BE2C (cell line): ENCODE data around the gene PCBP2.
"Not testable (repeated sequence)": the region's sequence is repeated elsewhere in the genome, so short reads cannot be mapped to it uniquely, and the experiment has no call there.

Source experiments
- DNase-seq: peaks from one replicate; pipeline ENCODE4 v3.0.0-alpha.2; 2020
- H3K27me3 ChIP-seq: fragments of 250-450 bp; sonication (Bioruptor Pico); 2 replicates; pipeline ENCODE4 v1.5.1; 2020; ENCODE audit warnings: mild to moderate bottlenecking
- H3K36me3 ChIP-seq: fragments of 250-450 bp; sonication (Bioruptor Pico); 2 replicates; pipeline ENCODE4 v1.5.1; 2020; ENCODE audit warnings: mild to moderate bottlenecking
- H3K4me1 ChIP-seq: fragments of 250-450 bp; sonication (Bioruptor Pico); 2 replicates; pipeline ENCODE4 v1.5.1; 2020
- H3K4me3 ChIP-seq: 2 replicates; pipeline ENCODE4 v1.5.1; 2011; ENCODE audit warnings: low read depth, low read length
- H3K9me3 ChIP-seq: fragments of 250-450 bp; sonication (Bioruptor Pico); 2 replicates; pipeline ENCODE4 v1.5.1; 2020
- TF ChIP-seq, protein P1 (sequence below): IDR thresholded peaks from 2 replicates; pipeline ENCODE4 v1.5.1; 2012; ENCODE audit warnings: mild to moderate bottlenecking, low read depth, low read length

Gene PCBP2

DNA sequence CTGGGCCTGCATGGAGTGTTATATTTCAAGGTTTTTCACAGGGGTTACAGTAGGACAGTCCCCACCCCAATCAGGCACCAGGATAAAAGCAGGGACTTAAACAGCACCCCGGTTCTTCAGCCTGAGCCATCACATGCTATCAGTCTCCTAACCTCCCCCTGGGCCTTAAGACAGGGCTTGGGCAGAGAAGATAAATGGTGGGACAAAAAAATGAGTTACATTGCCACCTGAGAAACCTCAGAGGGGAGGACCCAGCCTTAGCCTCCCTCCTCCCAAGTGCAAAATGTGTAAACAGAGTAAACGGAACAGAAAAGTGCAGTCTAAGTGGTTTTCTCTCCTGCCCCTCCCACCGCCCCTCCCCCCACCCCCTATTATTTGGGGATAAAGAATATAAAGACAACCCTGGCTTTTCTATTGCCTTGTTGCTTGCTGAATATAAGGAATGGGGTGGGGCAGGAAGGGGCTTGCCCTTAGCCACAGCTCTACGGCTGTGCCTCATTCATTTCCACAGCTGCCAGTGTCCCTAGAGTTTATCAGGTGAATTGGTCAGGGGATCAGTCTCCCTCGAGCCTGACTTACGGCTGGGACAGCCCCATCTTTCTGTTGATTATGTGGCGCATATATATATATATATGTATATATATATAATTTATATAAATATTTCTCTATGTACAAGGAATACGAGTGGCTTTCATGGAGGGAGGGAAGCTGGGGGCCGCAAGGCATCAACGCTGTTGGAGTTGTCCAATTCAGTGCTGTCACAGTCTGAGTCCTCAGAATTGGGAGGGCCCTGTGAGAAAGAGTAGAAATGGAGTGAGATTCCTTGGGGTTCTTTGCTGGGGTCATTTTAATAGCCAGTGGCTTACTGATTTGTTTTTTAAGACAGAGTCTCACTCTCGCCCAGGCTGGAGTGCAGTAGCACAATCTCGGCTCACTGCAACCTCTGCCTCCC lies 28.9 kb downstream of the PCBP2 start:
- Histone ChIP-seq H3K27me3 (no peaks in the 10 kb centered on the region), H3K36me3 (peaks cover 91% of the 10 kb centered on the region)
- TF ChIP-seq, protein P1, sequence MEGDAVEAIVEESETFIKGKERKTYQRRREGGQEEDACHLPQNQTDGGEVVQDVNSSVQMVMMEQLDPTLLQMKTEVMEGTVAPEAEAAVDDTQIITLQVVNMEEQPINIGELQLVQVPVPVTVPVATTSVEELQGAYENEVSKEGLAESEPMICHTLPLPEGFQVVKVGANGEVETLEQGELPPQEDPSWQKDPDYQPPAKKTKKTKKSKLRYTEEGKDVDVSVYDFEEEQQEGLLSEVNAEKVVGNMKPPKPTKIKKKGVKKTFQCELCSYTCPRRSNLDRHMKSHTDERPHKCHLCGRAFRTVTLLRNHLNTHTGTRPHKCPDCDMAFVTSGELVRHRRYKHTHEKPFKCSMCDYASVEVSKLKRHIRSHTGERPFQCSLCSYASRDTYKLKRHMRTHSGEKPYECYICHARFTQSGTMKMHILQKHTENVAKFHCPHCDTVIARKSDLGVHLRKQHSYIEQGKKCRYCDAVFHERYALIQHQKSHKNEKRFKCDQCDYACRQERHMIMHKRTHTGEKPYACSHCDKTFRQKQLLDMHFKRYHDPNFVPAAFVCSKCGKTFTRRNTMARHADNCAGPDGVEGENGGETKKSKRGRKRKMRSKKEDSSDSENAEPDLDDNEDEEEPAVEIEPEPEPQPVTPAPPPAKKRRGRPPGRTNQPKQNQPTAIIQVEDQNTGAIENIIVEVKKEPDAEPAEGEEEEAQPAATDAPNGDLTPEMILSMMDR, result no peak

DNA sequence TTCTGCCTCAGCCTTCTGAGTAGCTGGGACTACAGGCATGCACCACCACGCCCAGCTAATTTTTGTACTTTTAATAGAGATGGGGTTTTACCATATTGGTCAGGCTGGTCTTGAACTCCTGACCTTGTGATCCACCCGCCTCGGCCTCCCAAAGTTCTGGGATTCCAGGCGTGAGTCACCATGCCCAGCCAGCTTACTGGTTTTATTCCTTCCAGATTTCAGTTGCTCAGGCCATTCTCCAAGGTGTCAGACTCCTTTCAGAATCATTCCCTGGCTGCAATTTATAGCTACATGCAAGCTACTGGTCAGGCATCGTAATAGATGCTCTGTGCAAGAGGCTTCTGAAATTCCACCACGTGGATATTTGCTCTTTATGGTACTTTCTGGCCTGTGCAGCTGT lies 29.6 kb downstream of the PCBP2 start:
- H3K36me3 ChIP-seq, result peaks cover 91% of the 10 kb centered on the region
- DNase-seq, H3K4me3 ChIP-seq, H3K9me3 ChIP-seq, H3K27me3 ChIP-seq, H3K4me1 ChIP-seq: not testable (repeated sequence)

More for the DNA sequence above, 28.9 kb downstream of the PCBP2 start:
- H3K4me3 ChIP-seq, result no peak overlapping the region
- no peaks in the 10 kb centered on the region for H3K9me3 ChIP-seq
- no peak for DNase-seq
- H3K4me1 ChIP-seq, result peaks cover 9% of the 10 kb centered on the region

DNA sequence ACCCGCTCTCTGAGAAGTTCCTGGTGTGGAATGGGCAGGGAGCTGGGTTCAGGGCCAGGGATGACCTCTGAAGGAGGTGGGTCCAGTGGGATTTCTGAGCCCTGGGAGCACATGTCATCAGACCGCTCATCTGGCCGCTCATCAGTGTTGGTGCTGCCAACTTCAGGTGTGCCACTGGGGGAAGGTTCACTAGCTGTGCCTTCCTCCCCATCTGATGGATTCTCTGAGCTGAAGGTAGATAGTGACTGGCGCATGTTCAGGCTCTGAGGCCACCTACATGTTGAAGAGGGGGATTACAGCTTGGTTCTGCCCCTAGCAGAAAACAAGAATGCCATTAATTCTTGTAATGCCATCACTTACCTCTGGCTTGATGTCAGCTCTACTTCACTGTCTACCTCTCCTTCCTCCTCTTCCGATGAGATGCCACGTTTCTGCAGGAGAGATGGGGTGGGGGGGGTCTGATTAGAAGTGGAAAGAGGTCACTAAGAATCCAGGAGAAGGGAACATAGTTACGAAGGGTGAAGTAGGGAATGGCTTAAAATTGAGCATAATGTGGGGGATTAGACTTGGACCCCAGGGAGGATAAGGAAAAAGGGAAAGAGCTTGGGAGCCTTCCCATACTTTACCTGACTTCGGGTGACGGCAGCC lies 30.2 kb downstream of the PCBP2 start:
- H3K9me3 ChIP-seq, result no peaks in the 10 kb centered on the region
- H3K27me3 ChIP-seq, result no peaks in the 10 kb centered on the region
- DNase-seq, result no peak
- H3K36me3 ChIP-seq, result peaks cover 91% of the 10 kb centered on the region
- no peak overlapping the region for H3K4me3 ChIP-seq
- H3K4me1 ChIP-seq, result no peaks in the 10 kb centered on the region
- TF ChIP-seq, protein P1, result peak; percentile 42

DNA sequence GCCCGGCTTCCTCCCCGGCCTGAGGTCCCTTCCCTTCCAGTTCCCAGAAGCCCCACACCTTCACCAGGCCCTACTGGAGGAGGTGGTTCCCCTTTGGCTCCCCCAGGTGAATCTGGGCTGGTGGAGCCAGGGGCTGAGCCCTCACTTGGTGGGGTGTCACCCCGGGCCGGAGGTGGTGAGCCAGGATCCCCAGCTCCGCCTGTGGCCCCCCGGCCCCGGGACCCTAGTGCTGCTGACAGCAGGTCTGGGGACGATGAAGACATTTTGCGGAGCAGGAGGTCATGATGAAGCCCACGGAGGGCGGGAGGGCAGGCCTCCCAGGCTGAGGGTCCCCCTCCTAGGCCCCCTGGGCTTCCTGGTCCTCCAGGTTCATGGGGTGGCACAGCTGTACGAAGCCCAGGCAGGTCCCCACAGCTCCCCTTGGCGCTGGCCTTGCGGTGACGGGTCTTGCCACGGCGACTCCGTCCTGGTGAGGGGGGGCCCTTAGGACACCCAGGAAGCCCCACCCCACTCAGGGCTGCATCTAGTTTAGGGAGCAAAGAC lies 30.8 kb downstream of the PCBP2 start:
- no peaks in the 10 kb centered on the region for H3K9me3 ChIP-seq
- H3K4me1 ChIP-seq, result no peaks in the 10 kb centered on the region
- DNase-seq, result no peak
- no peak overlapping the region for H3K4me3 ChIP-seq
- H3K36me3 ChIP-seq, result peaks cover 90% of the 10 kb centered on the region
- H3K27me3 ChIP-seq, result no peaks in the 10 kb centered on the region
- TF ChIP-seq, protein P1, result no peak

DNA sequence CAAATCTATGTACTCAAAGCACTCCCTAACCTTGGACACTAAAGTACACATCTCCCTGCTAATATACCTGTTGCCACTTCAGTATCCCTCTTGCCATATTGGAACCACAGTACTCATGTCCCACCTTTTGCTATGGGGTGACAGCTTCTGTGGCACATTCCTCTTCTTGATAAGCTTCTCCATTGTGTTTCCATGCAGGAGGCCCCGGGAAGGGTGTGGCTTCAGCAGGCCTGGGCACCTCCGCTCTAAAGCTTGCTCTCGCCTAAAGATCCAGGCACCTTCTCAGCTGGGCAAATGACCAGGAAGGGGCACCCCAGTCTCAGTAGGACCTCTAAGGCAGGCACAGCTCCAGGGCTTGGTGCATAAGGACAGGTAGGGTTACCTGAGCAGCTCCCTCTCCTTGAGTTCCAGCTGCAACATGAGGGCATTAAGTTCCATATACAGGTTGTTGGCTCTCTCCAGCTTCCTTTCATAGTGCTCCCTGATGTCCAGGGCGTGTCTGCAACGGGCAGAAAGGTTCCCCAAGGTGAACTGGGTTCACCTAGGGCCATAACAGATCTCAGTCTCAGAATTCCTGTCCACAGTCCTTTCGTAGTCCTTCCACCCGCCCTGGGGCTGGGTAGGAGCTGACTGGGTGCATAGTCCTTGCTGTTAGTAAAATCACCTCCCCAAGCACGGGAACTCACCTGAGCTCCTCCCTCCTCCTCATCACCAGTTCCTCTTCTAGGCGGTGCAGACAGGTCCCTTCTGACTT lies 31.5 kb downstream of the PCBP2 start:
- TF ChIP-seq, protein P1, result no peak
- Histone ChIP-seq H3K4me1 (no peaks in the 10 kb centered on the region), H3K27me3 (no peaks in the 10 kb centered on the region), H3K4me3 (no peak overlapping the region), H3K9me3 (no peaks in the 10 kb centered on the region), H3K36me3 (peaks cover 87% of the 10 kb centered on the region)
- no peak for DNase-seq

DNA sequence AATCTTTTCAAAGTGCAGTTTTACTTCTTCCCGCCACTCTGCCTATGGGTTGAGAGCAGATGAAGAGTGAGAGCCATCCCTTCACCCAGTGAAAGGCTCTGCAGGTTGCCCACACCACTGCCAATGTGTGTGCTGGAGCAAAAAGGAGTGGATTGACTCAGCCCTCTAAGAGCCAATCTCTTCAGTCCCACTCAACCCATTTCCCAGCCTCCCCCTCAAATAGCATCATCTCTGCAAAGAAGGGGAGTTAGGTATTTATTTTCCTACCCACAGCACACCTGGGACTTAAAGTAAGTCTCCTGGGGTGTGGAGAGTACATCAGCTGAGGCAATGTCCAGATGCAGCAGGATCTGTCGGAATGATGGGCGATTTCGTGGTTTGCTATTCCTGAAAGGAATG lies 32.1 kb downstream of the PCBP2 start:
- TF ChIP-seq, protein P1, result no peak
- no peaks in the 10 kb centered on the region for H3K4me1 ChIP-seq
- H3K9me3 ChIP-seq, result no peaks in the 10 kb centered on the region
- H3K27me3 ChIP-seq, result no peaks in the 10 kb centered on the region
- no peak overlapping the region for H3K4me3 ChIP-seq
- H3K36me3 ChIP-seq, result peaks cover 81% of the 10 kb centered on the region
- no peak for DNase-seq
